ENCODE measurements around the gene GRID2. TPM values are rescaled to one million over a fixed set of nuclear protein-coding genes. Genes with fewer than 3 reads are reported as not detected.
A peak's percentile ranks its signal among the peaks of the same experiment; 100 is the strongest.

GRID2 gene
- total RNA-seq, 6 donors from 2014 or later = 0.76 TPM; not detected in 5

- TF ChIP-seq POLR2A (IDR thresholded peaks at IDR 0.05) (no peak), POLR2AphosphoS5 (IDR thresholded peaks at IDR 0.05) (no peak), EP300 (IDR thresholded peaks at IDR 0.05) (peak in 1 of 4 donors; percentile 80)
- peak overlapping the region in 2 of 4 donors; percentile 8 to 12 for H3K27ac ChIP-seq
- no peaks in the 10 kb centered on the region for H3K9me3 ChIP-seq
- no peak overlapping the region for H3K4me3 ChIP-seq
- no peaks in the 10 kb centered on the region for H3K36me3 ChIP-seq
- H3K4me1 ChIP-seq = peaks cover 0 to 3% (median 0%) of the 10 kb centered on the region in 4 donors
- 63 to 67% methylated on average over 4 of the region's 4 CpGs for WGBS, 2 donors
- ATAC-seq (ENCODE audit: low FRiP score in 2 of 2) (peak; percentile 85 to 86), DNase-seq (no peak)
- H3K27me3 ChIP-seq = no peaks in the 10 kb centered on the region
Measured at GRCh38 chr4:92969650-92970379, 666.0 kb downstream of the GRID2 start.

GRCh38 chr4:92970996-92971395, 667.2 kb downstream of the GRID2 start:
- Histone ChIP-seq H3K27me3 (no peaks in the 10 kb centered on the region), H3K36me3 (no peaks in the 10 kb centered on the region), H3K27ac (no peak overlapping the region), H3K4me3 (no peak overlapping the region), H3K4me1 (peaks cover 0 to 3% (median 0%) of the 10 kb centered on the region in 4 donors), H3K9me3 (no peaks in the 10 kb centered on the region)
- no peak for ATAC-seq (ENCODE audit: low FRiP score in 2 of 2)
- WGBS, 2 donors = 78 to 100% methylated on average over 1 of the region's 1 CpG
- TF ChIP-seq POLR2AphosphoS5 (IDR thresholded peaks at IDR 0.05) (no peak), POLR2A (IDR thresholded peaks at IDR 0.05) (no peak), EP300 (IDR thresholded peaks at IDR 0.05) (no peak), CTCF (IDR thresholded peaks at IDR 0.05) (no peak)
- no peak for DNase-seq

- Histone ChIP-seq H3K27ac (no peak overlapping the region), H3K4me3 (no peak overlapping the region), H3K9me3 (no peaks in the 10 kb centered on the region), H3K27me3 (no peaks in the 10 kb centered on the region), H3K4me1 (no peaks in the 10 kb centered on the region), H3K36me3 (no peaks in the 10 kb centered on the region)
- WGBS, 2 donors = 84 to 89% methylated on average over 1 to 2 of the region's 2 CpGs
- DNase-seq (no peak), ATAC-seq (ENCODE audit: low FRiP score in 2 of 2) (no peak)
- TF ChIP-seq POLR2AphosphoS5 (IDR thresholded peaks at IDR 0.05) (no peak), EP300 (IDR thresholded peaks at IDR 0.05) (no peak), POLR2A (IDR thresholded peaks at IDR 0.05) (no peak), CTCF (IDR thresholded peaks at IDR 0.05) (no peak)
Measured at GRCh38 chr4:92988301-92988700, 684.5 kb downstream of the GRID2 start.

GRCh38 chr4:92992758-92993157, 689.0 kb downstream of the GRID2 start:
- no peak for TF ChIP-seq POLR2AphosphoS5 (IDR thresholded peaks at IDR 0.05)
- TF ChIP-seq CTCF (IDR thresholded peaks at IDR 0.05) = no peak
- TF ChIP-seq EP300 (IDR thresholded peaks at IDR 0.05) = no peak
- TF ChIP-seq POLR2A (IDR thresholded peaks at IDR 0.05) = no peak
- WGBS, 2 donors = 77 to 85% methylated on average over 4 of the region's 4 CpGs

GRCh38 chr4:92994727-92995126, 691.0 kb downstream of the GRID2 start:
- ATAC-seq (ENCODE audit: low FRiP score in 2 of 2) = no peak

More at GRCh38 chr4:92992758-92993157, 689.0 kb downstream of the GRID2 start:
- H3K27ac ChIP-seq = no peak overlapping the region
- H3K4me1 ChIP-seq = no peaks in the 10 kb centered on the region
- no peak for DNase-seq
- H3K36me3 ChIP-seq = no peaks in the 10 kb centered on the region
- no peaks in the 10 kb centered on the region for H3K27me3 ChIP-seq
- H3K9me3 ChIP-seq = no peaks in the 10 kb centered on the region
- no peak overlapping the region for H3K4me3 ChIP-seq
- no peak for ATAC-seq (ENCODE audit: low FRiP score in 2 of 2)

More at GRCh38 chr4:92994727-92995126, 691.0 kb downstream of the GRID2 start:
- Histone ChIP-seq H3K4me3 (no peak overlapping the region), H3K27me3 (no peaks in the 10 kb centered on the region), H3K27ac (no peak overlapping the region), H3K4me1 (no peaks in the 10 kb centered on the region), H3K36me3 (no peaks in the 10 kb centered on the region), H3K9me3 (no peaks in the 10 kb centered on the region)
- TF ChIP-seq POLR2A (IDR thresholded peaks at IDR 0.05) (no peak), CTCF (IDR thresholded peaks at IDR 0.05) (no peak), EP300 (IDR thresholded peaks at IDR 0.05) (no peak), POLR2AphosphoS5 (IDR thresholded peaks at IDR 0.05) (no peak)
- 85 to 88% methylated on average over 2 of the region's 2 CpGs for WGBS, 2 donors
- no peak for DNase-seq

Measured in upper lobe of left lung (tissue), 6 donors.